COLO668 (cell line): Measurements from ENCODE around the gene LGALS7.

ENCODE experiments used
- DNase-seq: peaks from one replicate; lab custom pipeline; 2025; ENCODE audit not compliant: unreplicated experiment; lab: John Stamatoyannopoulos, UW

The LGALS7 gene

GRCh38 chr19:38741670-38742069 lies 31.6 kb downstream of the LGALS7 start:
- no peak for DNase-seq

GRCh38 chr19:38740932-38741331 lies 32.4 kb downstream of the LGALS7 start:
- no peak for DNase-seq

- no peak for DNase-seq
Measured at GRCh38 chr19:38740257-38740592, 33.1 kb downstream of the LGALS7 start.

GRCh38 chr19:38739440-38740256 lies 33.7 kb downstream of the LGALS7 start:
- DNase-seq: no peak

- DNase-seq: no peak
Measured at GRCh38 chr19:38737921-38738737, 35.2 kb downstream of the LGALS7 start.

GRCh38 chr19:38737281-38737865 lies 35.9 kb downstream of the LGALS7 start:
- DNase-seq: no peak

- DNase-seq: peak; percentile 34
Measured at GRCh38 chr19:38736413-38737280, 36.7 kb downstream of the LGALS7 start.

GRCh38 chr19:38736036-38736412 lies 37.3 kb downstream of the LGALS7 start:
- DNase-seq: peak; percentile 59

GRCh38 chr19:38735257-38735686 lies 38.0 kb downstream of the LGALS7 start:
- DNase-seq: peak; percentile 10

GRCh38 chr19:38734426-38735256 lies 38.7 kb downstream of the LGALS7 start:
- DNase-seq: peak; percentile 13

GRCh38 chr19:38734176-38734425 lies 39.2 kb downstream of the LGALS7 start:
- DNase-seq: no peak

GRCh38 chr19:38733493-38734175 lies 39.7 kb downstream of the LGALS7 start:
- no peak for DNase-seq

- DNase-seq: no peak
Measured at GRCh38 chr19:38733241-38733492, 40.1 kb downstream of the LGALS7 start.

GRCh38 chr19:38731654-38732301 lies 41.5 kb downstream of the LGALS7 start:
- peak; percentile 68 for DNase-seq

GRCh38 chr19:38730731-38731589 lies 42.4 kb downstream of the LGALS7 start:
- no peak for DNase-seq

GRCh38 chr19:38730470-38730730 lies 42.9 kb downstream of the LGALS7 start:
- DNase-seq: no peak

GRCh38 chr19:38729653-38730469 lies 43.5 kb downstream of the LGALS7 start:
- peak; percentile 62 for DNase-seq
